A549 (cell line): ENCODE data around the gene RBFA.

Experiments used
- CEBPB ChIP-seq, 2 experiments: fragments of >200 bp in 1 of 2; sonication (Bioruptor Twin) in 1 of 2; formaldehyde crosslinking in 1 of 2; IDR thresholded peaks; 2 replicates each; pipeline ENCODE4 v1.6.1; 2012 to 2016
- FOSB ChIP-seq: fragments of 250-450 bp; sonication (Bioruptor Pico); IDR thresholded peaks from 2 replicates; pipeline ENCODE4 v1.5.0; 2020; ENCODE audit warnings: mild to moderate bottlenecking, moderate library complexity
- FOSL2 ChIP-seq, 2 experiments: fragments of 450-650 bp in 1 of 2; fragments of >200 bp in 1 of 2; sonication (Bioruptor Twin) in 1 of 2; formaldehyde crosslinking; IDR thresholded peaks; 2 replicates each; pipeline versions ENCODE4 v1.5.0 to v1.6.1; 2016 to 2020; ENCODE audit warnings: mild to moderate bottlenecking in 1 of 2, moderate library complexity in 1 of 2
- FOXS1 ChIP-seq: fragments of 250-450 bp; sonication (Bioruptor Pico); IDR thresholded peaks from 2 replicates; pipeline ENCODE4 v1.5.0; 2020; ENCODE audit warnings: mild to moderate bottlenecking, moderate library complexity
- HOXA7 ChIP-seq: fragments of 250-450 bp; sonication (Bioruptor Pico); IDR thresholded peaks from 2 replicates; pipeline ENCODE4 v1.5.0; 2020; ENCODE audit warnings: mild to moderate bottlenecking, moderate library complexity
- MAFK ChIP-seq: fragments of 450-650 bp; IDR thresholded peaks from 2 replicates; pipeline ENCODE4 v1.6.1; 2014; ENCODE audit not compliant: partially characterized antibody
- MAX ChIP-seq: IDR thresholded peaks from 2 replicates; pipeline ENCODE4 v1.6.1; 2012
- POLR2A ChIP-seq: IDR thresholded peaks from 2 replicates; pipeline ENCODE4 v1.6.1; 2012; ENCODE audit warnings: mild to moderate bottlenecking, low read length
- POLR2AphosphoS2 ChIP-seq: conservative IDR thresholded peaks from 2 replicates; pipeline ENCODE4 v1.6.1; 2012; ENCODE audit warnings: low read length, improper control_type of control experiment, inconsistent platforms
- RAD21 ChIP-seq, 2 experiments: fragments of >200 bp in 1 of 2; sonication (Bioruptor Twin) in 1 of 2; formaldehyde crosslinking in 1 of 2; IDR thresholded peaks in 1 of 2; conservative IDR thresholded peaks in 1 of 2; 2 replicates in 1 of 2; 3 replicates in 1 of 2; pipeline ENCODE4 v1.6.1; 2012 to 2018; ENCODE audit warnings: inconsistent platforms in 1 of 2
- TF ChIP-seq, protein P1 (sequence below): fragments of >200 bp; sonication (Bioruptor Twin); formaldehyde crosslinking; IDR thresholded peaks from 3 replicates; pipeline ENCODE4 v1.5.1; 2016

DNA sequence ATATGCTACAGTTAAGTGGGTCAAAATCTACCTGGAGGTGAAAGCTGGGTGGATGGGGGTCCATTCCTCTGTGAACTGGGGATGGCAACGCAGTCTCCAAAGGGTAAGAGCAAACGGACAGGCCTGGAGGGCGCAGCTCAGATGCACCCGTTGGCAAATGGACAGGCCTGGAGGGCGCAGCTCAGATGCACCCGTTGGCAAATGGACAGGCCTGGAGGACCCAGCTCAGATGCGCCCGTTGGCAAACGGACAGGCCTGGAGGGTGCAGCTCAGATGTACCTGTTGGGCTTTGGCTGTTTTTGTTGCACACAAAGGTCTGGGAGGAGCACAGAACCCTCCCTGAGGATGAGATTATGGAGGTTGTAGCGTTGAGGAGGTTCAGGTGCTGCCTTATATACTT, 33.7 kb downstream of the RBFA start:
- TF ChIP-seq POLR2AphosphoS2, result no peak
- no peak for TF ChIP-seq POLR2A
- no peak for TF ChIP-seq FOSL2 (IDR thresholded peaks at IDR 0.05)
- no peak for TF ChIP-seq FOSL2 (CRISPR knock-in tag; IDR thresholded peaks at IDR 0.05)
- TF ChIP-seq, protein P1, sequence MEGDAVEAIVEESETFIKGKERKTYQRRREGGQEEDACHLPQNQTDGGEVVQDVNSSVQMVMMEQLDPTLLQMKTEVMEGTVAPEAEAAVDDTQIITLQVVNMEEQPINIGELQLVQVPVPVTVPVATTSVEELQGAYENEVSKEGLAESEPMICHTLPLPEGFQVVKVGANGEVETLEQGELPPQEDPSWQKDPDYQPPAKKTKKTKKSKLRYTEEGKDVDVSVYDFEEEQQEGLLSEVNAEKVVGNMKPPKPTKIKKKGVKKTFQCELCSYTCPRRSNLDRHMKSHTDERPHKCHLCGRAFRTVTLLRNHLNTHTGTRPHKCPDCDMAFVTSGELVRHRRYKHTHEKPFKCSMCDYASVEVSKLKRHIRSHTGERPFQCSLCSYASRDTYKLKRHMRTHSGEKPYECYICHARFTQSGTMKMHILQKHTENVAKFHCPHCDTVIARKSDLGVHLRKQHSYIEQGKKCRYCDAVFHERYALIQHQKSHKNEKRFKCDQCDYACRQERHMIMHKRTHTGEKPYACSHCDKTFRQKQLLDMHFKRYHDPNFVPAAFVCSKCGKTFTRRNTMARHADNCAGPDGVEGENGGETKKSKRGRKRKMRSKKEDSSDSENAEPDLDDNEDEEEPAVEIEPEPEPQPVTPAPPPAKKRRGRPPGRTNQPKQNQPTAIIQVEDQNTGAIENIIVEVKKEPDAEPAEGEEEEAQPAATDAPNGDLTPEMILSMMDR, result no peak
- no peak for TF ChIP-seq MAX
- no peak for TF ChIP-seq MAFK
- TF ChIP-seq FOSB, result no peak
- no peak for TF ChIP-seq HOXA7
- no peak for TF ChIP-seq CEBPB (IDR thresholded peaks at IDR 0.05)
- no peak for TF ChIP-seq FOXS1
- no peak for TF ChIP-seq RAD21 (conservative IDR thresholded peaks at IDR 0.05 in 1 of 2, IDR thresholded peaks at IDR 0.05 in 1 of 2)
